ENCODE measurements around the gene LAPTM5.
A peak's percentile ranks its signal among the peaks of the same experiment; 100 is the strongest.

Gene LAPTM5

DNA sequence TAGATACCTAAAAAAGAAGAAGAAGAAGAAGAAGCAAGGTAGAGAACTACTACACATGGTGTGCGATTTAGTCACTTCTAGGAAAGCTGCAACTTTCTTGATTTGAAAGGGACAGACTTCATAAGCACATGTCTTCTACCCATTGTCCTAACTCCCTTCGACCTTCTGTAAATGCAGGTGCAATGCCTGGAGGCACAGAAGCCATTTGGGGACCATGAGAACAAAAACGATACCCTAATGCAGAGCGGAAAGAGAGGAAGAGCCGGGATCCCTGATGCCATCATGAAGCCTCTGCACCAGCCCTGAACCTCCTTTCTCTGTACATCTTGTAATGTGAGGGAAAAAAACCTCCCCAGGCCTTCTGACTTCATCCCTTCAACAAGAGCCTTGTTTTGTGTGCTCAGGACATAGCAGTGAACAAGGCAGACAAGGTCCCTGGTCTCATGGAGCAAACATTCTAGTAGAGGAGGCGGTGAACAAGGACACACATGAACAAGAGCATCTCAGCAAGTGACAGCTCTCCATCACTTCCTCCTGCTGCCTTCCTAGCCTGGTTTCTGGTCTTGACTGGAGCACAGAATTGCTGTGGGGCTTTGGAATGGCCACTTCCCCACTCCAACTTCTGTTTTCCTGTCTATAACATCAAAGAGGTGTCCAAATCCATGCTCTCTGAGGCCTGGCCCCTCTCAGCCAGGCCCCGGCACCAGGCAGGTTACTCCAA, 5.5 kb upstream of the LAPTM5 start:
- no peak overlapping the region for H3K4me2 ChIP-seq (ENCODE audit: low read length)

DNA sequence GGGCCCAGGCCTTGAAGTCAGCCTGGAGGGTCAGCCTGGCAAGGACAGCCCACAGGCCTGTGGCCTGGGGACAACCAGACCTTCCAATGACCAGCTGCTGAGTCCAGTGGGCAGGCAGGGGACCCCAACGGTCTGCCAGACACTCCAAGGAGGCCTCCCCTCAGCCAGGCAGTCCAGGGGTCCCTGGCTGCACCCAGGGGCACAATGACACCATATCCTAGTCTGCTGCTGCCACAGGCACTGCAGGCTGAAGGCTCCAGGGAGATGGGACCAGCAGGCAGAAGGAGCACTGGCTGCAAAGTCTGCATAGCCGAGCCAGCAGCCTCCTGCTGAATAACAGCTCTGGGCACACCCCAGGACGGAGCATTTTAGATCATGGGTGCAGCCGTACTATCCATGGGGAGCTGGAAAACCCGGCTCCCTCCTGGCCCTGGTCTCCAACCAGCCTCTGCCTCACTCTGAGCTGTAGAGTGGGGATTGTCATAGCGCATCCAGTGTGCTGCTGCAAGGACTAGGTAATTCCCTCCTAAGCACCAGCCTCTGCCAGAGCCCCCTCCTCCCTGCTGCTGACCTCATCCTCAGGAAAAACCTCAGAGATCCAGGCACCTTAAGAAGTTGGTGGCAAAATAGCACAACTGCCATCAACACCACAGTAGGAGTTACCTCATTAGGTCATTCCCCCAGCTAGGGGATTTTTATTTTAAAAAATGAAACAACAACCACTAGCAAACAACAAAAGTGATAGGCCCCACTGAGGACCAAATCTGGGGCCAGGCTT, 4.8 kb upstream of the LAPTM5 start:
- no peak overlapping the region for H2AK5ac ChIP-seq (ENCODE audit: low read length)
- no peak overlapping the region for H3K23ac ChIP-seq (ENCODE audit: low read length)
- H3K18ac ChIP-seq (ENCODE audit: low read length): peak overlapping the region; percentile 8

More for the DNA sequence above, 5.5 kb upstream of the LAPTM5 start:
- Histone ChIP-seq H3K14ac (ENCODE audit: low read length) (no peak overlapping the region), H2AFZ (ENCODE audit: insufficient read depth, low read length, poor library complexity) (no peak overlapping the region), H3K9ac (ENCODE audit: low read length) (no peak overlapping the region), H2BK12ac (ENCODE audit: low read length) (no peak overlapping the region), H3K27ac (ENCODE audit: low read depth, low read length) (no peak overlapping the region), H2AK5ac (ENCODE audit: low read length) (no peak overlapping the region), H3K23ac (ENCODE audit: low read length) (no peak overlapping the region), H4K91ac (ENCODE audit: low read depth, low read length) (no peak overlapping the region), H3K4me3 (ENCODE audit: low read depth, low read length) (no peak overlapping the region), H3K4me1 (ENCODE audit: control insufficient read depth in 1 of 2, insufficient read depth in 2 of 2, low read length in 2 of 2) (peaks cover 24% of the 10 kb centered on the region in 2 experiments), H3K4ac (ENCODE audit: low read depth, low read length) (no peak overlapping the region), H3K18ac (ENCODE audit: low read length) (no peak overlapping the region), H3K79me2 (ENCODE audit: control insufficient read depth, insufficient read depth, low read length, poor library complexity) (no peaks in the 10 kb centered on the region), H4K8ac (ENCODE audit: low read depth, low read length) (no peak overlapping the region), H3K27me3 (ENCODE audit: insufficient read depth, low read length) (no peaks in the 10 kb centered on the region), H2BK5ac (ENCODE audit: low read depth, low read length, poor library complexity) (no peak overlapping the region), H4K12ac (ENCODE audit: low read depth, low read length) (no peak overlapping the region), H3K79me1 (ENCODE audit: low read length) (peaks cover 13% of the 10 kb centered on the region), H3K9me3 (ENCODE audit: insufficient read depth, low read depth, low read length) (peaks cover 3% of the 10 kb centered on the region), H3K36me3 (ENCODE audit: control insufficient read depth in 1 of 2, insufficient read depth in 2 of 2, low read length in 2 of 2) (no peaks in the 10 kb centered on the region), H2BK120ac (ENCODE audit: insufficient read depth, low read length, poor library complexity) (no peak overlapping the region)
- WGBS (ENCODE audit: extremely low coverage, insufficient coverage, insufficient read length): no CpG with 5 or more reads among the region's 7 CpGs
- DNase-seq: no peak

GRCh38 chr1:30761381-30762151, 4.0 kb upstream of the LAPTM5 start:
- Histone ChIP-seq H3K23ac (ENCODE audit: low read length) (no peak overlapping the region), H3K79me1 (ENCODE audit: low read length) (peaks cover 20% of the 10 kb centered on the region), H3K9me3 (ENCODE audit: insufficient read depth, low read depth, low read length) (peaks cover 3% of the 10 kb centered on the region), H2BK5ac (ENCODE audit: low read depth, low read length, poor library complexity) (no peak overlapping the region), H2BK12ac (ENCODE audit: low read length) (no peak overlapping the region), H3K18ac (ENCODE audit: low read length) (no peak overlapping the region), H4K8ac (ENCODE audit: low read depth, low read length) (no peak overlapping the region), H2BK120ac (ENCODE audit: insufficient read depth, low read length, poor library complexity) (no peak overlapping the region), H4K12ac (ENCODE audit: low read depth, low read length) (no peak overlapping the region), H2AK5ac (ENCODE audit: low read length) (no peak overlapping the region), H2AFZ (ENCODE audit: insufficient read depth, low read length, poor library complexity) (no peak overlapping the region), H3K14ac (ENCODE audit: low read length) (peak overlapping the region; percentile 9), H3K79me2 (ENCODE audit: control insufficient read depth, insufficient read depth, low read length, poor library complexity) (no peaks in the 10 kb centered on the region), H3K27ac (ENCODE audit: low read depth, low read length) (no peak overlapping the region), H3K4me1 (ENCODE audit: control insufficient read depth in 1 of 2, insufficient read depth in 2 of 2, low read length in 2 of 2) (peaks cover 34 to 35% of the 10 kb centered on the region in 2 experiments), H3K4me2 (ENCODE audit: low read length) (no peak overlapping the region), H3K9ac (ENCODE audit: low read length) (no peak overlapping the region), H3K4ac (ENCODE audit: low read depth, low read length) (no peak overlapping the region), H3K36me3 (ENCODE audit: control insufficient read depth in 1 of 2, insufficient read depth in 2 of 2, low read length in 2 of 2) (no peaks in the 10 kb centered on the region), H3K27me3 (ENCODE audit: insufficient read depth, low read length) (no peaks in the 10 kb centered on the region), H3K4me3 (ENCODE audit: low read depth, low read length) (no peak overlapping the region), H4K91ac (ENCODE audit: low read depth, low read length) (peak overlapping the region; percentile 7)
- no CpG with 5 or more reads among the region's 11 CpGs for WGBS (ENCODE audit: extremely low coverage, insufficient coverage, insufficient read length)
- DNase-seq: no peak

More for the DNA sequence above, 4.8 kb upstream of the LAPTM5 start:
- peak overlapping the region; percentile 13 for H3K27ac ChIP-seq (ENCODE audit: low read depth, low read length)
- no peak overlapping the region for H3K4me2 ChIP-seq (ENCODE audit: low read length)
- no peak overlapping the region for H4K12ac ChIP-seq (ENCODE audit: low read depth, low read length)
- H3K4me1 ChIP-seq (ENCODE audit: control insufficient read depth in 1 of 2, insufficient read depth in 2 of 2, low read length in 2 of 2): peaks cover 26 to 27% of the 10 kb centered on the region in 2 experiments
- H2BK12ac ChIP-seq (ENCODE audit: low read length): no peak overlapping the region
- H4K91ac ChIP-seq (ENCODE audit: low read depth, low read length): no peak overlapping the region
- H3K79me2 ChIP-seq (ENCODE audit: control insufficient read depth, insufficient read depth, low read length, poor library complexity): no peaks in the 10 kb centered on the region
- no CpG with 5 or more reads among the region's 6 CpGs for WGBS (ENCODE audit: extremely low coverage, insufficient coverage, insufficient read length)
- H3K36me3 ChIP-seq (ENCODE audit: control insufficient read depth in 1 of 2, insufficient read depth in 2 of 2, low read length in 2 of 2): no peaks in the 10 kb centered on the region
- no peaks in the 10 kb centered on the region for H3K27me3 ChIP-seq (ENCODE audit: insufficient read depth, low read length)
- peaks cover 14% of the 10 kb centered on the region for H3K79me1 ChIP-seq (ENCODE audit: low read length)
- H2AFZ ChIP-seq (ENCODE audit: insufficient read depth, low read length, poor library complexity): no peak overlapping the region
- no peak for DNase-seq
- no peak overlapping the region for H2BK5ac ChIP-seq (ENCODE audit: low read depth, low read length, poor library complexity)
- H3K4ac ChIP-seq (ENCODE audit: low read depth, low read length): no peak overlapping the region
- H3K9ac ChIP-seq (ENCODE audit: low read length): no peak overlapping the region
- H2BK120ac ChIP-seq (ENCODE audit: insufficient read depth, low read length, poor library complexity): no peak overlapping the region
- H3K9me3 ChIP-seq (ENCODE audit: insufficient read depth, low read depth, low read length): peaks cover 3% of the 10 kb centered on the region
- peak overlapping the region; percentile 9 for H3K14ac ChIP-seq (ENCODE audit: low read length)
- no peak overlapping the region for H4K8ac ChIP-seq (ENCODE audit: low read depth, low read length)
- no peak overlapping the region for H3K4me3 ChIP-seq (ENCODE audit: low read depth, low read length)

- Histone ChIP-seq H3K27me3 (ENCODE audit: insufficient read depth, low read length) (no peaks in the 10 kb centered on the region), H4K12ac (ENCODE audit: low read depth, low read length) (no peak overlapping the region), H3K18ac (ENCODE audit: low read length) (no peak overlapping the region), H3K4me1 (ENCODE audit: control insufficient read depth in 1 of 2, insufficient read depth in 2 of 2, low read length in 2 of 2) (peaks cover 31 to 36% of the 10 kb centered on the region in 2 experiments), H3K4me2 (ENCODE audit: low read length) (no peak overlapping the region), H3K23ac (ENCODE audit: low read length) (no peak overlapping the region), H3K27ac (ENCODE audit: low read depth, low read length) (no peak overlapping the region), H3K14ac (ENCODE audit: low read length) (no peak overlapping the region), H2BK120ac (ENCODE audit: insufficient read depth, low read length, poor library complexity) (no peak overlapping the region), H2AFZ (ENCODE audit: insufficient read depth, low read length, poor library complexity) (no peak overlapping the region), H2BK5ac (ENCODE audit: low read depth, low read length, poor library complexity) (no peak overlapping the region), H2BK12ac (ENCODE audit: low read length) (no peak overlapping the region), H4K8ac (ENCODE audit: low read depth, low read length) (no peak overlapping the region), H4K91ac (ENCODE audit: low read depth, low read length) (no peak overlapping the region), H3K79me1 (ENCODE audit: low read length) (peaks cover 16% of the 10 kb centered on the region), H3K36me3 (ENCODE audit: control insufficient read depth in 1 of 2, insufficient read depth in 2 of 2, low read length in 2 of 2) (no peaks in the 10 kb centered on the region), H2AK5ac (ENCODE audit: low read length) (no peak overlapping the region), H3K4me3 (ENCODE audit: low read depth, low read length) (no peak overlapping the region), H3K79me2 (ENCODE audit: control insufficient read depth, insufficient read depth, low read length, poor library complexity) (no peaks in the 10 kb centered on the region), H3K9me3 (ENCODE audit: insufficient read depth, low read depth, low read length) (peaks cover 3% of the 10 kb centered on the region), H3K9ac (ENCODE audit: low read length) (no peak overlapping the region), H3K4ac (ENCODE audit: low read depth, low read length) (no peak overlapping the region)
- no CpG with 5 or more reads among the region's 18 CpGs for WGBS (ENCODE audit: extremely low coverage, insufficient coverage, insufficient read length)
- no peak for DNase-seq
Observed at GRCh38 chr1:30760596-30761324, 3.2 kb upstream of the LAPTM5 start.
